GM10847 (cell line): ENCODE data around the gene HABP2.

Source experiments
- POLR2A ChIP-seq: IDR thresholded peaks from 2 replicates; pipeline ENCODE4 v1.6.1; 2011; ENCODE audit not compliant: insufficient read length; ENCODE audit errors: extremely low read depth

HABP2 gene

GRCh38 chr10:113522460-113522859, 30.4 kb upstream of the HABP2 start:
- no peak for TF ChIP-seq POLR2A

- no peak for TF ChIP-seq POLR2A
These were observed 29.8 kb upstream of the HABP2 start for GRCh38 chr10:113523071-113523470.

GRCh38 chr10:113523628-113524027, 29.2 kb upstream of the HABP2 start:
- TF ChIP-seq POLR2A, result no peak

GRCh38 chr10:113524120-113524519, 28.7 kb upstream of the HABP2 start:
- no peak for TF ChIP-seq POLR2A

GRCh38 chr10:113524539-113525490, 28.0 kb upstream of the HABP2 start:
- no peak for TF ChIP-seq POLR2A

GRCh38 chr10:113525713-113526112, 27.1 kb upstream of the HABP2 start:
- no peak for TF ChIP-seq POLR2A

- TF ChIP-seq POLR2A, result no peak
These were observed 25.5 kb upstream of the HABP2 start for GRCh38 chr10:113527211-113527906.

GRCh38 chr10:113528876-113529275, 24.0 kb upstream of the HABP2 start:
- TF ChIP-seq POLR2A, result no peak

GRCh38 chr10:113529575-113529974, 23.3 kb upstream of the HABP2 start:
- no peak for TF ChIP-seq POLR2A

- TF ChIP-seq POLR2A, result no peak
These were observed 22.4 kb upstream of the HABP2 start for GRCh38 chr10:113530476-113530875.

- no peak for TF ChIP-seq POLR2A
These were observed 20.1 kb upstream of the HABP2 start for GRCh38 chr10:113532724-113533123.

- no peak for TF ChIP-seq POLR2A
These were observed 19.1 kb upstream of the HABP2 start for GRCh38 chr10:113533801-113534200.

GRCh38 chr10:113534423-113534822, 18.4 kb upstream of the HABP2 start:
- no peak for TF ChIP-seq POLR2A

- TF ChIP-seq POLR2A, result no peak
These were observed 15.2 kb upstream of the HABP2 start for GRCh38 chr10:113537672-113538071.

GRCh38 chr10:113538151-113538550, 14.7 kb upstream of the HABP2 start:
- TF ChIP-seq POLR2A, result no peak

- TF ChIP-seq POLR2A, result no peak
These were observed 13.1 kb upstream of the HABP2 start for GRCh38 chr10:113539789-113540188.
